ENCODE measurements around the gene RPA1. TPM values are rescaled to one million over a fixed set of nuclear protein-coding genes. Genes with fewer than 3 reads are reported as not detected.

RPA1 gene
- polyA plus RNA-seq, 1 donor from 2014 or later, result 8.4 TPM

- Histone ChIP-seq H3K79me2 (replicated peaks; ENCODE audit: insufficient read depth, low read length) (no peaks in the 10 kb centered on the region), H2AFZ (ENCODE audit: low read depth, low read length) (no peak overlapping the region), H4K20me1 (ENCODE audit: insufficient read depth) (no peaks in the 10 kb centered on the region), H3K4me2 (ENCODE audit: low read length) (no peak overlapping the region), H3K27ac (ENCODE audit: low read length) (no peak overlapping the region), H3K4me3 (ENCODE audit: low read length) (no peak overlapping the region), H3K9me3 (ENCODE audit: low read length) (no peaks in the 10 kb centered on the region), H3K27me3 (ENCODE audit: insufficient read depth, low read depth, low read length) (no peaks in the 10 kb centered on the region), H3K36me3 (ENCODE audit: insufficient read depth, low read length) (no peaks in the 10 kb centered on the region), H3F3A (ENCODE audit: insufficient read depth, low read length, poor library complexity, severe bottlenecking) (no peaks in the 10 kb centered on the region), H3K9ac (ENCODE audit: low read length) (no peak overlapping the region), H3K9me2 (ENCODE audit: insufficient read depth, low read length) (no peaks in the 10 kb centered on the region)
- TF ChIP-seq MXI1 (conservative IDR thresholded peaks at IDR 0.05; ENCODE audit: poor library complexity, severe bottlenecking), result no peak
- no peak for TF ChIP-seq SMC3 (conservative IDR thresholded peaks at IDR 0.05; ENCODE audit: poor library complexity)
- TF ChIP-seq EP300 (conservative IDR thresholded peaks at IDR 0.05; ENCODE audit: poor library complexity, severe bottlenecking), result no peak
- no peak for TF ChIP-seq EZH2 (IDR thresholded peaks at IDR 0.05; ENCODE audit: borderline replicate concordance, insufficient read depth, low read length, poor library complexity, severe bottlenecking)
- no peak for TF ChIP-seq POLR2AphosphoS5 (IDR thresholded peaks at IDR 0.05)
- TF ChIP-seq RAD21 (conservative IDR thresholded peaks at IDR 0.05), result no peak
- no peak for TF ChIP-seq TAF1 (IDR thresholded peaks at IDR 0.05; ENCODE audit: low read depth)
- TF ChIP-seq REST (IDR thresholded peaks at IDR 0.05; ENCODE audit: borderline replicate concordance), result no peak
- TF ChIP-seq CTCF (IDR thresholded peaks at IDR 0.05; ENCODE audit: poor library complexity, severe bottlenecking), result no peak
These were observed 26.5 kb upstream of the RPA1 start for GRCh38 chr17:1803280-1803679.

GRCh38 chr17:1807890-1808289 lies 21.9 kb upstream of the RPA1 start:
- H3K79me2 ChIP-seq (replicated peaks; ENCODE audit: insufficient read depth, low read length), result no peaks in the 10 kb centered on the region
- H3F3A ChIP-seq (ENCODE audit: insufficient read depth, low read length, poor library complexity, severe bottlenecking), result no peaks in the 10 kb centered on the region
- no peak for TF ChIP-seq POLR2AphosphoS5 (IDR thresholded peaks at IDR 0.05)
- no peak for TF ChIP-seq TAF1 (IDR thresholded peaks at IDR 0.05; ENCODE audit: low read depth)
- no peak for TF ChIP-seq REST (IDR thresholded peaks at IDR 0.05; ENCODE audit: borderline replicate concordance)
- TF ChIP-seq MXI1 (conservative IDR thresholded peaks at IDR 0.05; ENCODE audit: poor library complexity, severe bottlenecking), result no peak
- TF ChIP-seq RAD21 (conservative IDR thresholded peaks at IDR 0.05), result no peak
- TF ChIP-seq EP300 (conservative IDR thresholded peaks at IDR 0.05; ENCODE audit: poor library complexity, severe bottlenecking), result no peak
- TF ChIP-seq EZH2 (IDR thresholded peaks at IDR 0.05; ENCODE audit: borderline replicate concordance, insufficient read depth, low read length, poor library complexity, severe bottlenecking), result no peak
- no peak for TF ChIP-seq CTCF (IDR thresholded peaks at IDR 0.05; ENCODE audit: poor library complexity, severe bottlenecking)
- TF ChIP-seq SMC3 (conservative IDR thresholded peaks at IDR 0.05; ENCODE audit: poor library complexity), result no peak
- H3K27me3 ChIP-seq (ENCODE audit: insufficient read depth, low read depth, low read length), result no peaks in the 10 kb centered on the region
- no peak overlapping the region for H3K4me2 ChIP-seq (ENCODE audit: low read length)
- H3K9ac ChIP-seq (ENCODE audit: low read length), result no peak overlapping the region
- no peaks in the 10 kb centered on the region for H3K36me3 ChIP-seq (ENCODE audit: insufficient read depth, low read length)
- no peaks in the 10 kb centered on the region for H4K20me1 ChIP-seq (ENCODE audit: insufficient read depth)
- H3K9me2 ChIP-seq (ENCODE audit: insufficient read depth, low read length), result no peaks in the 10 kb centered on the region
- no peak overlapping the region for H3K4me3 ChIP-seq (ENCODE audit: low read length)
- H3K9me3 ChIP-seq (ENCODE audit: low read length), result no peaks in the 10 kb centered on the region
- H3K27ac ChIP-seq (ENCODE audit: low read length), result no peak overlapping the region
- H2AFZ ChIP-seq (ENCODE audit: low read depth, low read length), result no peak overlapping the region

Measured in neural cell (in vitro differentiated cells).